Lower leg skin (tissue), 3 donors: ENCODE data around the gene HS6ST1.

Experiments used
- CTCF ChIP-seq, 3 donors: fragments of 450-650 bp; IDR thresholded peaks; one replicate each; pipeline ENCODE4 v1.5.1; 2016; ENCODE audit warnings: antibody characterized with exemption in 3 of 3, mild to moderate bottlenecking in 3 of 3, moderate library complexity in 2 of 3
- POLR2A ChIP-seq, 2 donors: fragments of 450-650 bp; IDR thresholded peaks; one replicate each; pipeline ENCODE4 v1.6.1; 2016 to 2017; ENCODE audit warnings: antibody characterized with exemption in 2 of 2, mild to moderate bottlenecking in 1 of 2, moderate library complexity in 1 of 2

DNA sequence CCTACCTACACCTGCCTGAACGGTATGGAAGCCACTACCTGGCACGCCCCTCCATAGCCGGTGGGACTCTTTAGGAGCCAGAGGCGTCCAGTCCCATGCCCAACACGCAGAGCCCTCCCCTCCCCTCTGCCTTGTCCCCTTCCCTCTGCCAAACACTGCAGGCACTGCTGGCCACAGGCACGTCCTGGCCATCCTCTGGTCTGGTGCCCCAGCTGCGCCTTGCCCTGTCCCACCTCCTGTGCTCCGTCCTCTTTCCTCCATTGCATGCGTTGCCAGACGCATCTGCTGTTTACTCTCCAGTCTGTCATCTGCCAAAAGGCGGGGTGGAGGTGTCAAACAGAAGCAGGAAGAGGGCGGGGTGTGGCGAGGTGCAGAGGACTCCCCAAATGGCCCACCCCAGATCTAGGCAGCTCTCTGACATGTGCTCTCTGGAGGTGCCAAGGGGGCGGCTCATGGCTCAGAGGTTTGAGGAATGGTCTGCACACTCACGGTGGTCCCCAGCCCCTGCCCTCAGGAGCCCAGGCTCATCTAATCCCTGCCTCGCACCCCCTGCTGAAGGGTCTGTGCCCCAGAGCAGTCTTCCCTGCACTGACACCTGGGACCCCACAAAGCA is 45.1 kb downstream of the HS6ST1 start:
- no peak for TF ChIP-seq CTCF (IDR thresholded peaks at IDR 0.05)
- TF ChIP-seq POLR2A (IDR thresholded peaks at IDR 0.05) = no peak
